ENCODE data around the gene BABAM2.

- no peak for TF ChIP-seq CTCF (IDR thresholded peaks at IDR 0.05 in 4 of 5, conservative IDR thresholded peaks at IDR 0.05 in 1 of 5)
- TF ChIP-seq POLR2A (IDR thresholded peaks at IDR 0.05) = no peak
Measured at GRCh38 chr2:28326469-28326805, 435.9 kb downstream of the BABAM2 start.

All from gastrocnemius medialis (tissue), 4 donors.